Spleen (tissue), 7 donors: ENCODE results near the gene ATP10B.

Source experiments
- POLR2A ChIP-seq, 3 donors: fragments of 450-650 bp; IDR thresholded peaks; one replicate each; pipeline ENCODE4 v1.5.1; 2017; ENCODE audit warnings: antibody characterized with exemption in 3 of 3, mild to moderate bottlenecking in 1 of 3
- POLR2AphosphoS5 ChIP-seq, 3 donors: sonication (generic); formaldehyde crosslinking; IDR thresholded peaks; one replicate each; pipeline ENCODE4 v1.5.1; 2017; ENCODE audit warnings: antibody characterized with exemption in 3 of 3
- TF ChIP-seq, protein P1 (sequence below), 11 experiments: fragments of 200-600 bp in 7 of 11; fragments of 450-650 bp in 4 of 11; sonication (generic) in 4 of 11; IDR thresholded peaks in 8 of 11; conservative IDR thresholded peaks in 3 of 11; 1 replicate in 7 of 11; 2 replicates in 4 of 11; pipeline versions ENCODE4 v1.4.0 to v1.8.0; 2016 to 2021; ENCODE audit warnings: antibody characterized with exemption in 11 of 11, inconsistent platforms in 4 of 11, mild to moderate bottlenecking in 1 of 11
- donor health status: DM: no; HTN: no; CAD: no; lungs with moderate emphysema.
- donor health status: DM: no; HTN: no; CAD: no.
- donor health status: DM: no; HTN: no; CAD: no.

DNA sequence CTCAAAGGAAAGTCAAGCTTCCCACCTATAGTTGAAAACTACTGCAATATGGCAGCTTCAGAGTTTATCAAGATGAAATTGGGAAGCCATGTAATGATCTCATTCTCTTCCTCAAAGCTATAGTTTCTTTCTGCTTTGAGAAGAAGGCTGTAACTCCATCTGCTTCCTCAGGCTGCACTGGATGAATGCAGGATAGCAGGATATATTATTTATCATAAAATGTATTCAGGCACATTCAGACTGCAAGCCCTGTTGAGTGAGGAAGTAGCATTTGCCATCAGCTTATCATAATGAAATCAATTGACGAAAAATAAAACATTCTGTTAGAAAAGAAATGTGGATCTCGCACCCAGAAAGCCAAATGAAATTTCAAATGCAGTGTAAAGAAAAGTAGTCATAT lies 560 bp downstream of the ATP10B start:
- TF ChIP-seq, protein P1, sequence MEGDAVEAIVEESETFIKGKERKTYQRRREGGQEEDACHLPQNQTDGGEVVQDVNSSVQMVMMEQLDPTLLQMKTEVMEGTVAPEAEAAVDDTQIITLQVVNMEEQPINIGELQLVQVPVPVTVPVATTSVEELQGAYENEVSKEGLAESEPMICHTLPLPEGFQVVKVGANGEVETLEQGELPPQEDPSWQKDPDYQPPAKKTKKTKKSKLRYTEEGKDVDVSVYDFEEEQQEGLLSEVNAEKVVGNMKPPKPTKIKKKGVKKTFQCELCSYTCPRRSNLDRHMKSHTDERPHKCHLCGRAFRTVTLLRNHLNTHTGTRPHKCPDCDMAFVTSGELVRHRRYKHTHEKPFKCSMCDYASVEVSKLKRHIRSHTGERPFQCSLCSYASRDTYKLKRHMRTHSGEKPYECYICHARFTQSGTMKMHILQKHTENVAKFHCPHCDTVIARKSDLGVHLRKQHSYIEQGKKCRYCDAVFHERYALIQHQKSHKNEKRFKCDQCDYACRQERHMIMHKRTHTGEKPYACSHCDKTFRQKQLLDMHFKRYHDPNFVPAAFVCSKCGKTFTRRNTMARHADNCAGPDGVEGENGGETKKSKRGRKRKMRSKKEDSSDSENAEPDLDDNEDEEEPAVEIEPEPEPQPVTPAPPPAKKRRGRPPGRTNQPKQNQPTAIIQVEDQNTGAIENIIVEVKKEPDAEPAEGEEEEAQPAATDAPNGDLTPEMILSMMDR (IDR thresholded peaks at IDR 0.05 in 8 of 11, conservative IDR thresholded peaks at IDR 0.05 in 3 of 11), result no peak
- no peak for TF ChIP-seq POLR2A (IDR thresholded peaks at IDR 0.05)
- no peak for TF ChIP-seq POLR2AphosphoS5 (IDR thresholded peaks at IDR 0.05)
